Endodermal cell (in vitro differentiated cells): ENCODE measurements around the gene ZNF429. TPM values are rescaled to one million over a fixed set of nuclear protein-coding genes. Genes with fewer than 3 reads are reported as not detected.

Experiments used
- DNase-seq: peaks from one replicate; pipeline ENCODE4 v3.0.0-alpha.2; 2017
- H3K27ac ChIP-seq: 2 replicates; pipeline ENCODE4 v1.5.1; 2013; ENCODE audit warnings: mild to moderate bottlenecking, low read depth, low read length, moderate library complexity
- H3K27me3 ChIP-seq: 2 replicates; pipeline ENCODE4 v1.6.1; 2013; ENCODE audit warnings: mild to moderate bottlenecking, low read length, moderate library complexity; ENCODE audit not compliant: insufficient read depth, control insufficient read depth, poor library complexity, severe bottlenecking
- H3K36me3 ChIP-seq: 2 replicates; pipeline ENCODE4 v1.7.0; 2013; ENCODE audit warnings: mild to moderate bottlenecking, low read length, moderate library complexity; ENCODE audit not compliant: control insufficient read depth, insufficient read depth
- H3K4me1 ChIP-seq: one replicate; pipeline ENCODE4 v1.7.0; 2013; ENCODE audit warnings: low read length; ENCODE audit not compliant: control insufficient read depth, insufficient read depth
- H3K4me3 ChIP-seq: 2 replicates; pipeline ENCODE4 v1.5.1; 2013; ENCODE audit warnings: mild to moderate bottlenecking, low read length, moderate library complexity
- H3K9ac ChIP-seq: 2 replicates; pipeline ENCODE4 v1.6.1; 2013; ENCODE audit warnings: mild to moderate bottlenecking, low read length, moderate library complexity; ENCODE audit not compliant: poor library complexity, severe bottlenecking; ENCODE audit errors: extremely low read depth
- H3K9me3 ChIP-seq: 2 replicates; pipeline ENCODE4 v1.6.1; 2013; ENCODE audit warnings: mild to moderate bottlenecking, low read length, moderate library complexity; ENCODE audit not compliant: control insufficient read depth
- H3K27ac Mint-ChIP-seq: 2 replicates; pipeline ENCODE4 v1.8.0; 2020; ENCODE audit warnings: mixed read lengths
- H3K27me3 Mint-ChIP-seq: 2 replicates; pipeline ENCODE4 v1.8.0; 2021; ENCODE audit warnings: mild to moderate bottlenecking, mixed read lengths; ENCODE audit not compliant: insufficient read depth
- H3K36me3 Mint-ChIP-seq: 2 replicates; pipeline ENCODE4 v1.8.0; 2020; ENCODE audit warnings: low read depth, mixed read lengths
- H3K4me1 Mint-ChIP-seq: 2 replicates; pipeline ENCODE4 v1.8.0; 2020; ENCODE audit warnings: mixed read lengths
- H3K4me3 Mint-ChIP-seq: 2 replicates; pipeline ENCODE4 v1.8.0; 2020; ENCODE audit warnings: mild to moderate bottlenecking, moderate library complexity, mixed read lengths
- H3K9me3 Mint-ChIP-seq: 2 replicates; pipeline ENCODE4 v1.8.0; 2020; ENCODE audit warnings: mild to moderate bottlenecking, mixed read lengths
- CTCF ChIP-seq: fragments of 200-600 bp; sonication (generic); conservative IDR thresholded peaks from 2 replicates; pipeline ENCODE4 v1.5.0; 2021; ENCODE audit warnings: antibody characterized with exemption, mild to moderate bottlenecking
- WGBS, 2 experiments: methylation state at CpG; one replicate each; pipeline versions ENCODE4 v1.1.5 to v1.1.7; 2013; ENCODE audit warnings: missing lambda C conversion rate in 2 of 2, mixed read lengths in 1 of 2; ENCODE audit not compliant: insufficient coverage in 1 of 2, insufficient read length in 1 of 2; 5-methylcytosine and 5-hydroxymethylcytosine counted together
- total RNA-seq, 2 donors: library from RNA; stranded (reverse); fragmentation: NEBNext Ultra II Directional in 1 of 2; extraction: Animal tissue kit (Norgen Biotek cat#: 25700) in 1 of 2; gene quantifications; 2 replicates in 1 of 2; 3 replicates in 1 of 2; pipeline ENCODE4 v1.2.1, GENCODE V29; 2021

The ZNF429 gene
- total RNA-seq, 2 donors from 2014 or later: 14.3 to 23.2 TPM

GRCh38 chr19:21587549-21587948 is 82.1 kb downstream of the ZNF429 start:
- Histone ChIP-seq H3K4me3 (no peak overlapping the region), H3K9me3 (peaks cover 27% of the 10 kb centered on the region), H3K9ac (no peak overlapping the region), H3K27me3 (peaks cover 4% of the 10 kb centered on the region), H3K27ac (no peak overlapping the region), H3K36me3 (no peaks in the 10 kb centered on the region), H3K4me1 (no peaks in the 10 kb centered on the region)
- WGBS, 2 experiments: 79% methylated on average over 5 of the region's 5 CpGs; no CpG with 5 or more reads in 1 of the 2 experiments
- no peak overlapping the region for H3K27ac Mint-ChIP-seq
- H3K27me3 Mint-ChIP-seq: peaks cover 34% of the 10 kb centered on the region
- no peaks in the 10 kb centered on the region for H3K4me1 Mint-ChIP-seq
- no peaks in the 10 kb centered on the region for H3K36me3 Mint-ChIP-seq
- H3K9me3 Mint-ChIP-seq: peaks cover 78% of the 10 kb centered on the region
- no peak overlapping the region for H3K4me3 Mint-ChIP-seq
- no peak for DNase-seq
- TF ChIP-seq CTCF: no peak

- Mint-ChIP-seq H3K27ac (no peak overlapping the region), H3K27me3 (peaks cover 34% of the 10 kb centered on the region), H3K4me3 (no peak overlapping the region), H3K36me3 (no peaks in the 10 kb centered on the region), H3K4me1 (no peaks in the 10 kb centered on the region), H3K9me3 (peaks cover 81% of the 10 kb centered on the region)
- TF ChIP-seq CTCF: no peak
- Histone ChIP-seq H3K36me3 (no peaks in the 10 kb centered on the region), H3K27ac (no peak overlapping the region), H3K4me1 (no peaks in the 10 kb centered on the region), H3K9me3 (peaks cover 27% of the 10 kb centered on the region), H3K4me3 (no peak overlapping the region), H3K27me3 (peaks cover 4% of the 10 kb centered on the region), H3K9ac (no peak overlapping the region)
- 67 to 75% methylated on average over 6 to 7 of the region's 7 CpGs for WGBS, 2 experiments
- no peak for DNase-seq
These were observed 82.7 kb downstream of the ZNF429 start for GRCh38 chr19:21588065-21588601.

DNA sequence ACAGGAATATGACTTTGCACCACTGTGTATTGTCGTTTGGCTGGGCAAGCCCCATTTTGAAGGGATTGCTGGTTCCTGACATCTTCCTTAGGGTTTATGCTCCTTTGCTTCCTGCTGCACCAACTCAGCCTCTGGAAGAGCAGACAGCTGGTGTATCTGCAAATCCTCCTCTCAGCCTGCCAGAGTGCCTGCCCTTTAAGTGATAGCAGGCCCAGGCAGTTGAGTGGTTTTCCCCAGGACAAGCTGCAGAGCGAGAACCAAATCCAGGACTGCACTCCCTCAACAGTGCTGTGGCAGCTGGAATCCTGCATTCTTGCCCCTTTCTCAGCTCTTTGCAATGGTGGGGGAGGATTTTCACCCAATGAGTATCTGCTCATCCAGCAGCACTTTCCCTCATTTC is 85.5 kb downstream of the ZNF429 start:
- Histone ChIP-seq H3K27ac (no peak overlapping the region), H3K4me3 (no peak overlapping the region), H3K36me3 (no peaks in the 10 kb centered on the region), H3K9me3 (peaks cover 18% of the 10 kb centered on the region), H3K4me1 (no peaks in the 10 kb centered on the region), H3K27me3 (peaks cover 4% of the 10 kb centered on the region), H3K9ac (no peak overlapping the region)
- Mint-ChIP-seq H3K4me1 (no peaks in the 10 kb centered on the region), H3K9me3 (peaks cover 78% of the 10 kb centered on the region), H3K4me3 (no peak overlapping the region), H3K36me3 (no peaks in the 10 kb centered on the region), H3K27me3 (peaks cover 23% of the 10 kb centered on the region), H3K27ac (no peak overlapping the region)
- WGBS, 2 experiments: 66 to 67% methylated on average over 1 to 2 of the region's 2 CpGs
- DNase-seq: no peak
- no peak for TF ChIP-seq CTCF
